ENCODE data around the gene HOPX.

DNA sequence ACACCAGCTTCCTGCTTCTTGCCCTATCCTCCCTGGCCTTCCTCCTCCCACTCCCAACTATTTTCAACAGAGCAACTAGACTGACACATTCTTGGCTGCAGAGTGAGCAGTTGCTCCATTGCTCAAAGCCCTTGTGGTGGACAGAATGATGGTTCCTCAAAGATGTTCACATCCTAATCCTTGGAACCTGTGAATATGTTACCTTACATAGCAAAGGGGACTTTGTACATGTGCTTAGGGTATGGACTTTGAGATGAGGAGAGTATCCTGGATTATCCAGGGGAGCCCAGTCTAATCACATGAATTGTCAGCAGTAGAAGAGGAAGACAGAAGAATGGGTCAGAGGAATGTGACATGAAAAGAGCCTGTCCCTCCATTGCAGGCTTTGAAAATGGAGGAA is 24.9 kb upstream of the HOPX start:
- TF ChIP-seq FOSL1 (IDR thresholded peaks at IDR 0.05; ENCODE audit: insufficient read depth, low read depth, low read length) (no peak), EZH2 (IDR thresholded peaks at IDR 0.05; ENCODE audit: low read depth, low read length, severe bottlenecking) (no peak), RFX5 (IDR thresholded peaks at IDR 0.05; ENCODE audit: borderline replicate concordance, low read depth, low read length) (no peak), CREB1 (IDR thresholded peaks at IDR 0.05) (no peak), CEBPB (IDR thresholded peaks at IDR 0.05; ENCODE audit: low read depth, low read length) (no peak), JUN (IDR thresholded peaks at IDR 0.05; ENCODE audit: low read depth, low read length) (no peak), YY1 (IDR thresholded peaks at IDR 0.05; ENCODE audit: low read depth, low read length) (no peak)
- TF ChIP-seq, protein P1, sequence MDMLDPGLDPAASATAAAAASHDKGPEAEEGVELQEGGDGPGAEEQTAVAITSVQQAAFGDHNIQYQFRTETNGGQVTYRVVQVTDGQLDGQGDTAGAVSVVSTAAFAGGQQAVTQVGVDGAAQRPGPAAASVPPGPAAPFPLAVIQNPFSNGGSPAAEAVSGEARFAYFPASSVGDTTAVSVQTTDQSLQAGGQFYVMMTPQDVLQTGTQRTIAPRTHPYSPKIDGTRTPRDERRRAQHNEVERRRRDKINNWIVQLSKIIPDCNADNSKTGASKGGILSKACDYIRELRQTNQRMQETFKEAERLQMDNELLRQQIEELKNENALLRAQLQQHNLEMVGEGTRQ (IDR thresholded peaks at IDR 0.05; ENCODE audit: low read length): no peak

All from H1 (cell line).